ENCODE measurements around the gene HOXA1.

Gene HOXA1

DNA sequence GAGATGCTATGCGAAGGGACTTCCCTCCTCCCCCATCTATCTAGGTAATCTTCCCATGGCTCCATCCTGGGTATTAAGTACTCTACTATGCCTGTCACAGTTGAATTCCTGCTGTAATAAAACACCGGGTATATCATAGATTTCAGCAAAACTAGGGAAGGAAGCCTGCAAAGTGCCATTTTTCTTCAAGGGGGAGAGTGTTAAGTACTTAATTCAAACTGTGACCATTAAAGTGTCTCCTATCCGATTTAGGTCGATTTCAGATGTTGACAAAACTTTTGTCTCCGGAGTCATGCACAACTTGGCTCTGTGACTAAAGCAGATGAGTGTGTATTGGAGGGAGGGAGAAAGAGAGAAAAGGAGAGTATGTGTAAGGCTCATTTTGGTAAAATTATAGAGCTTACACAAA lies 30.2 kb upstream of the HOXA1 start:
- no peak overlapping the region for H3K4me3 Mint-ChIP-seq
- no peak for DNase-seq (ENCODE audit: low spot score in 2 of 2)
- ATAC-seq (ENCODE audit: low read depth): no peak
- no peaks in the 10 kb centered on the region for H3K4me1 Mint-ChIP-seq
- H3K27ac Mint-ChIP-seq: no peak overlapping the region
- peaks cover 15% of the 10 kb centered on the region for H3K27me3 Mint-ChIP-seq
- peaks cover 2% of the 10 kb centered on the region for H3K9me3 Mint-ChIP-seq
- peaks cover 2% of the 10 kb centered on the region for H3K36me3 Mint-ChIP-seq

DNA sequence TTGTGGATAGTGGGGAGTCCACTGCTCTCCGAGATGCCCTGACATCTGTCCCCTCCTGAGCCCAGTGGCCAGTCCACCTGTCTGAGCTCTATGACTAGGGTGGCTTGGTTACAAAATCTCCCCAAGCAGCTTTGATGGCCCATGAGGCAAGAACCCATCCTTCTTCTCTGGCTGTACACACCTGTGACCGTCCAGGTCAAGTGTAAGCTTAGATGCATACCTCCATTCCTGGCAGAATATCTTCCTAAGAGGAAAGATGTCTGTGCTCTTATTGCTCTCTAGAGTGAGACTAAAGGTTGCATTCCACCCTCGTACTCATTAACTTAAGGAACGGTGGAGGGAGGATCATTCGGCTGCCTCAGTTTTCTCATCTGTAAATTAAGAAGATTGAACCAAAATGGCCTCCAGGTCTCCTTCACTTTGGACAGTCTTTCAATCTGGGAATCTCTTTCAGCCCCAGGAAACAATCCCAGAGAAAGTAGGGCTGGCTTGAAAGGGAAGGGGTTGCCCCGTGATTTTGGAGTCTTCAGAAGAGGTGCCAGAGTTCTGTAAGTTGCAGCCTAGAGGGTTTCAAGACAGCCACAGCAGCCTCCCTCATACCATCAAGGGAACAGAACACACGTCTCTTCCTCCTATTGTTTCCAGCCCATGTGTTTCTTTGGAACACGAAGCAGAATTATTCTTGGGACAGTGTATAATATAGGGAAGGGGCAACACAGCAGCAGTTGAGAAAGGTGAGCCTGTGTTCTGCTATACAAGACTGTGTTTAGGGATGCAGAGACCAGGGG lies 29.3 kb upstream of the HOXA1 start:
- Mint-ChIP-seq H3K27ac (no peak overlapping the region), H3K36me3 (peaks cover 2% of the 10 kb centered on the region), H3K4me3 (no peak overlapping the region), H3K27me3 (peaks cover 15% of the 10 kb centered on the region), H3K4me1 (no peaks in the 10 kb centered on the region), H3K9me3 (peaks cover 2% of the 10 kb centered on the region)
- DNase-seq (ENCODE audit: low spot score in 2 of 2): no peak
- ATAC-seq (ENCODE audit: low read depth): no peak

DNA sequence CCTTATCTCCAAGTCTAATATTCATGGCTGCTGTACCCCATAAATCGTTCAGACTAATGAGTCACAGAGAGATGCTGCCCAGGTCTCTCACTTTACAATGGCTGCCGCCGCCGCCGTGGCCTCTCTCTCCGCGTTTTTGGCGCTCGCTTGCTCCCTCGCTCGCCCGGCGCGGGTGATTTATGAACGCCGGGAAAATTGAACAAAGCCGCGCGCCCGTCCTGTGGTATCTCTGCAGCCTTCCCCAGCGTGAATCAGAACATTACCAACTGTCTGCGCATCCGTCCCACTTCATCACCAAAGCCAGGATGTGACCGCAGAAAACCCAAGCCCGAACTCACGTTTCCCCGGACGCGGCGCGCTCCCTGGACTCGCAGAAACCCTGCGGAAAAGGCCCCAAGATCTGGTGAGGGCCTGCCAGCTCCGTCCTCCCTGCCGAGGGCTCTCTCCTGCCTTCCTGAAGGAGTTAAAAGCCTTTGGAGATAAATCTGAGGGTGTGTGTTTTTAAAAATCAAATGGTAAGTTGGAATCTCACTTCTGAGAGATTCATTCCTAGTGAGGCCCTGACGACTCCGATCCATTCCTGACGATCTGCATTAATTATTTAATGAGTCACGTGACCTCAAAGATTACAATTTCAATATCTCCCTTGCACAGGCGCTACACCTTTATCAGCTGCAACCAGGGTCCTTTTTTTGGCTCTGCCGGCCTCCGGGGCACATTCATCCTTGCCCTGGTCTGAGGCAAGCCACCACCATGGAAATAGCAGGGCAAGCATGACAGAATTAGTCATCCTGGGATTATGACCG lies 28.5 kb upstream of the HOXA1 start:
- H3K27me3 Mint-ChIP-seq: peaks cover 13% of the 10 kb centered on the region
- peaks cover 2% of the 10 kb centered on the region for H3K9me3 Mint-ChIP-seq
- no peak for ATAC-seq (ENCODE audit: low read depth)
- no peaks in the 10 kb centered on the region for H3K4me1 Mint-ChIP-seq
- H3K27ac Mint-ChIP-seq: no peak overlapping the region
- H3K36me3 Mint-ChIP-seq: peaks cover 2% of the 10 kb centered on the region
- H3K4me3 Mint-ChIP-seq: no peak overlapping the region
- DNase-seq (ENCODE audit: low spot score in 2 of 2): no peak

DNA sequence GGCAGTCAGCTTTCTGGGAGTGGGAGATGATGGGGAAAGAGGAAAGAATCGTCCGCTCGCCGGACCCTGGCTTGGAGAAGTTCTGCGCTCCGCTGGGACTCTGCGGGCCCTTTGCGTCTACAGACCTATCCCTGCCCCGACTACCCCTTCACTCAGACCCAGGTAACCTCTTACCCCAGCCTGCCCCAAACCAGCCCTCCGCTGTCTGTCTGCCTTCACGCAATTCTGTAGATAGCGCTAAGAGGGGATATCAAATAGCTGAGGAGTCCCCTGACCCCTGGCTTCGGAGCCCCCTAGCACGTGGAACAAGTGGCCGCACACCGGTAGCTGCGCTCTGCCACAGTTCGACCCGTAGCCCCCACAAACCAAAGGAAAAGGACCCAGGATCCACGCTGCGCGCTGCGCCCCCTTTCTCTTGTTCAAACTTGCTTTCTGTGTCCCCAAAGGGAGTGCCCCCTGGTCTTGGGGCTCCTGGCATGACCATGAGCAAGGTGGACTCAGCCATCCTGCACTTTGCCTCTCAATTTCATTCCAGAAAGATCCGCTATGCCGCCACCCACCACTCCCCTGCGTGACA lies 27.8 kb upstream of the HOXA1 start:
- Mint-ChIP-seq H3K4me1 (no peaks in the 10 kb centered on the region), H3K27me3 (peaks cover 10% of the 10 kb centered on the region), H3K27ac (no peak overlapping the region), H3K9me3 (no peaks in the 10 kb centered on the region), H3K4me3 (no peak overlapping the region), H3K36me3 (no peaks in the 10 kb centered on the region)
- no peak for ATAC-seq (ENCODE audit: low read depth)
- no peak for DNase-seq (ENCODE audit: low spot score in 2 of 2)

DNA sequence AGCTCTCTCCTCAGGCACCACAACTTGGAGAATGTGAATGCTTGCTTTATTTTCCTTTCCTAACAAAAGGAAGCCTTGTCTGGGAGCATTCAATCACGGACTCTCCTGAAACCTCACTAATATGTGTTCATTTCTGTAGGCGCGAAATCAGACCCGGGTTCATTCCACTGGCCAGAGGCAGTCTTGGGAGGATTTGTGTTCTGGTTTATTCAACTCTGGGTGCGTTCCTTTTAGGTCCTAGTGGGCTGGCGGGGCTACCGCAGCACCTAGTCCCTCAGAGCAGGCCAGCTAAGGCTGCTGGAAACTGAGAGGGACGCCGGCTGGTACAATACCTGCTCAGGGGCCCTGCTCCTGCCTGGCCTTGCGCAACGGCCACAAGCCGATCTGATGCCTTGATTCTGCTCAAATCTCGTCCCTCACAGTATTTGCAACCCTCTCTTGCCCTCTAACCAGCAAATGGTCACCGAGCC lies 27.2 kb upstream of the HOXA1 start:
- no peaks in the 10 kb centered on the region for H3K36me3 Mint-ChIP-seq
- no peaks in the 10 kb centered on the region for H3K9me3 Mint-ChIP-seq
- H3K4me3 Mint-ChIP-seq: no peak overlapping the region
- DNase-seq (ENCODE audit: low spot score in 2 of 2) (no peak), ATAC-seq (ENCODE audit: low read depth) (no peak)
- H3K4me1 Mint-ChIP-seq: no peaks in the 10 kb centered on the region
- no peak overlapping the region for H3K27ac Mint-ChIP-seq
- peaks cover 8% of the 10 kb centered on the region for H3K27me3 Mint-ChIP-seq

DNA sequence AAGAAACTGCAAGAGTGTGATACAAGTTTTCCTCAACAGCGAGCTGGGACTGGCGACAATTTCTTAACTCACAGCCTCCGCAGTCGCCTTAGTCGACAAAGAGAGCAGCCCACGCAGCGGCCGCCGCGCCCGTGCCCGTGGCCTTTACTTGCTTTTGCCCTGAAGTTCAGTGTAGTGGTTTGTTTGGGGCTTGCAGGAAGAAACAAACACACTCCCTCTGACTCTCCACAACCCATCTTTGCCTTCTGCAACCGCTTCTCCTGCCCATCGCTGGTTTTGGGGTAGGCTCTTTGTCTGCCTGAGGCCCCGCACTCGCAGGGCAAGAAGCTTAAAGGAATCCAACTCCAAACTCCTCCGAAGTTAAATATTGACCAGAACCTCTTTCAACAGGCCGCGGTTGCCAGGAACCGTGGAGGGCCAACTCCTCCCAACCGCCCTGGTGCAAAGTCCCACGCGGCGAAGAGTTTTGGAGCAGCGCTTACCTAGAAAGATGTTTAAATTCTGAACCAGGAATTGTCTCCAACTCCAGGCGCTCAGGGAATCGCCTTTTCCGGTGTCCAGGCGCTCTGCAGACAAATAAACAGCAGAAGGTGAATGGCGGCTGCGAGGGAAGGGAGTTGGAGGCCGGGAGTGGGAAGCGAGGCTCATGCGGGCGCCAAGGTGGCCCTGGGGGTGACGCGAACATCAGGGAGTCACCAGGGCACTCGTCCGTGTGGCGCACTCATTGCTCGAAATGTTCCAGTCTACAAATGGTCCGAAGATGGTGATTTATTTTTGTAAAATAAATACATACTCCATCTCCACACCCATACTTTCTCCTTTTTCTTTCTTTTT lies 26.5 kb upstream of the HOXA1 start:
- H3K27me3 Mint-ChIP-seq: peaks cover 8% of the 10 kb centered on the region
- H3K36me3 Mint-ChIP-seq: no peaks in the 10 kb centered on the region
- DNase-seq (ENCODE audit: low spot score in 2 of 2): no peak
- no peaks in the 10 kb centered on the region for H3K9me3 Mint-ChIP-seq
- no peak for ATAC-seq (ENCODE audit: low read depth)
- H3K27ac Mint-ChIP-seq: no peak overlapping the region
- no peaks in the 10 kb centered on the region for H3K4me1 Mint-ChIP-seq
- H3K4me3 Mint-ChIP-seq: no peak overlapping the region

DNA sequence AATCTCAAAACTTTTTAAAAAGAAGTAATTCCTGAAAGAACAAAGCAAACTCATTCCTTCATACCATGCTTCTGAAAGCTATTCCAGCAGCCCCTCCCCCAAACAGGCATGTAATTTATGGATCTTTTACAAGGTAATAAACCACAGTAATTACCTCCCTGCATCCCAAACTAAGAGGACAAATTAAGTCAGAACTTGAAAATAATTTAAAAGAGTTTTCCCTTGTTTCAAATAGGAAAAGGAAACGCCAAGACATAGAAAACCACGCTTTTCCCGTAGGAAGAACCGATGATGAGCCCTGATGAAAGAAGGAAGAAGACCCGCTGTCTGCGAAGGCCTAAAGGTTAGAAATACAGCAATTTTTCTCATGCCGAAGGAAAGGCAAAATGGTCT lies 25.9 kb upstream of the HOXA1 start:
- Mint-ChIP-seq H3K4me1 (no peaks in the 10 kb centered on the region), H3K27me3 (peaks cover 8% of the 10 kb centered on the region), H3K27ac (no peak overlapping the region), H3K4me3 (no peak overlapping the region), H3K36me3 (no peaks in the 10 kb centered on the region), H3K9me3 (no peaks in the 10 kb centered on the region)
- DNase-seq (ENCODE audit: low spot score in 2 of 2) (no peak), ATAC-seq (ENCODE audit: low read depth) (no peak)

DNA sequence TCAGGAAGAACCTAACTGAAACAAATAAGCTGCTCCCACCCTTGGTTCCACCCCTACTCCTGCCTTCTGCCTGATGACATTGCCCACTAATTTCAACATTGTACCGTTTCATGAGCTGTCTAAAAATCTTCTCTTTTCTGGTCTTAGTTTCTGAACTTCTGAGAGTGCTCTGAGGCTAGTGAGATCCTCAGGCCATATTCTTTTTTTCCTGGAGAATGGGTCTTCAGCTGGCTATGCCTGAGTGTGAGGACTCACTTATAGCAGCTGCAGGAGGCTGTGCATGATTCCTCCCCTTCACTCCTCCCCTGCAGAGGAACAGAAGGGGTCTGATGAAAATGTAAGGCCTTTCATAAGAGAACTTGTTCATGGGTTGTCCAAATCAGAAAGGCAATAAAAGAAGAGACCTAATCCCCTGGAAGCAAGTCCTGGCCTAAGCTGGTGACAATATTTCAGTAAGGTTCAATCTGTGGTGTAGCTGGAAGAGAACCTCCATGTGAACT lies 23.7 kb upstream of the HOXA1 start:
- H3K9me3 Mint-ChIP-seq: no peaks in the 10 kb centered on the region
- no peak for DNase-seq (ENCODE audit: low spot score in 2 of 2)
- H3K4me1 Mint-ChIP-seq: no peaks in the 10 kb centered on the region
- no peak overlapping the region for H3K4me3 Mint-ChIP-seq
- no peaks in the 10 kb centered on the region for H3K36me3 Mint-ChIP-seq
- H3K27ac Mint-ChIP-seq: no peak overlapping the region
- H3K27me3 Mint-ChIP-seq: peaks cover 4% of the 10 kb centered on the region
- ATAC-seq (ENCODE audit: low read depth): no peak

DNA sequence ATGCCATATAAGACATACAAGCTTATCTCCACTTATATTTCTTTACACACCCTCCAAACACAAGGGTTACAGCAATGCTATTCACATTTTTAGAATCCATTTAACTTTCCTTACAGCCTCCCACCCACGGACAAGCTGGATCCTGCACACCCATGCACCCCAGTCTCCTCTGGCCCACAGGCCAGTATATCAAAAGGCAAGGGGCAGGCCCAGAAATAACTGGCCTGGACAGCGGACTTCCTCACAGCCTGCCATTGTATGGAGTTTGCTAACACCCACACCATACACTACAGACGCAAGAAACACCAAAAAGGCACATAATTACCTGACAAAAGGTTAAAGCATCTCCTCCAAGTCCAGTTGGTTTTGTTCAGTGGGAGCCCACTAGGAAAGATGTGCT lies 22.8 kb upstream of the HOXA1 start:
- no peaks in the 10 kb centered on the region for H3K27me3 Mint-ChIP-seq
- H3K4me1 Mint-ChIP-seq: no peaks in the 10 kb centered on the region
- no peaks in the 10 kb centered on the region for H3K36me3 Mint-ChIP-seq
- no peaks in the 10 kb centered on the region for H3K9me3 Mint-ChIP-seq
- DNase-seq (ENCODE audit: low spot score in 2 of 2): no peak
- ATAC-seq (ENCODE audit: low read depth): no peak
- H3K4me3 Mint-ChIP-seq: no peak overlapping the region
- H3K27ac Mint-ChIP-seq: no peak overlapping the region

DNA sequence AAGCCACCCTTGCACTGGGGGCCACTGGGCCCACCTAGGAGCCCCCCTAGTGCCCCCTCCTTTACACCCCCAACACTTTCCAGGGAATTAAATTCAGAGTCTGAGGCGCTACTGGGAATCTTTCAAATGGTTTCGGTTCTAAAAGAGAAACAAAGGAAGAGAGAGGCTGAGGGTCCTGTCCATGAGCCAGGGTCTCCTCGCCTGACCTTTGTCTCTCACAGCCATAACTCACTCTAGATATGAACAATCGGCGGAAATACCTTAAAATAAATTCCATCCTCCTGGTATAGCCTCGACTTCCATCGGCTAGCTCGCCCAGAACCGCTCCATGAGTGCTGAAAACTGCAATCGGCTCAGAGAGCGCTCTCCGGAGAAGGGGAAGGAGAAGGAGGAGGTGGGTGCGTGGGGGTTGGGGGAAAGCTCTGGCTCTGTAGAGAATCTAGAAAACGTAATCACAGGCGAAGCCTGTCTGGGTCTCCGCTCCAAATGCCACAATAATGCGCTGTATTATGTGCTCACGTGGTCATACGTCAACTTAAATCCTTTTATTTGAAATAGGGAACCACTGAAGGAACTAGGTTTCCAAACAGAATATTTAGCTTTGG lies 22.2 kb upstream of the HOXA1 start:
- H3K4me1 Mint-ChIP-seq: no peaks in the 10 kb centered on the region
- H3K27ac Mint-ChIP-seq: no peak overlapping the region
- H3K4me3 Mint-ChIP-seq: no peak overlapping the region
- H3K27me3 Mint-ChIP-seq: peaks cover 2% of the 10 kb centered on the region
- ATAC-seq (ENCODE audit: low read depth): no peak
- H3K36me3 Mint-ChIP-seq: no peaks in the 10 kb centered on the region
- DNase-seq (ENCODE audit: low spot score in 2 of 2): no peak
- no peaks in the 10 kb centered on the region for H3K9me3 Mint-ChIP-seq

DNA sequence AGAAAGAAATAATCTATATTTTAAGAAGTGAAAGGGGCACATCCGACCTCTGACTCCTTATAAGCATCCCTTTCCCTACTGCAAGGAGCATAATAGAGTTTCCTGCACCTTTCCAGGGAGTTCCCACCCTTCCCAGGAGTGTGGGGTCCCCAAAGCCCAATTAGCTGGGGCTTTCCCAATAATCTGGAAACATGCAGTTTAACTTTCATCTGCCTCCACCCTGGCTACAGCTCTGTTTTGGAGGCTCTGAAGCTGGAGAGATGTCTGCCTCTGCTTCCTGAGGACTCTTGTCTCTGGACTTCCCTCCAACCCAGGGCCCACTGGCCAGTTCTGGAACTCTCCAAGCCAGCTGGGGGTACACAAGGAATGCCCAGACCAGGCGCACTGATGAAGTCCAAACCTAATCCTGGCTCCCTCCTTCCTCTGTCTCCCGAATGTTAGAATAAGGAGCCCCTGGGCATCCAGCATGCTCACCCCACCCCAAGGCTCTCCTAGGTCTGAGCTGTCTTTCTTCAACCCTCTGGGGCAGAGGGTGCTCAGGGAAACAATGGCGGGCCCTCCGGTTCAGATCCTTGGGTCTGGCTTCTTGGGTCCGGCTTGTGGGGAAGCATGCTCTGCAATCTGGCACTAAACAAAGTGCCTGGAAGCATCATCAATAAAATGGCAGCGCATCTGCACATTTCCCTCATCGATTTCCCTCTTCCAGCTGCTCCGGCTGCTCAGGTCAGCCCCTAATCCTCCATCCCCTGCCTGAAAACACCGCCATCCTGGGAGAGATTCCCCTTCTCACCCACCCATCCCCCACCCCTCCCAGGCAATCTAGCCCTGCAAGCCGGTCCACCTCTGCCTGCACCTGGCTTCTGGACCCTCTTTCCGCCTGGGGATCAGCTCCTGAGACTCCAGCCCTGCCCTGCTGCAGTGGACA lies 21.4 kb upstream of the HOXA1 start:
- ATAC-seq (ENCODE audit: low read depth): no peak
- H3K27me3 Mint-ChIP-seq: peaks cover 2% of the 10 kb centered on the region
- DNase-seq (ENCODE audit: low spot score in 2 of 2): no peak
- H3K36me3 Mint-ChIP-seq: no peaks in the 10 kb centered on the region
- H3K27ac Mint-ChIP-seq: no peak overlapping the region
- H3K9me3 Mint-ChIP-seq: no peaks in the 10 kb centered on the region
- H3K4me1 Mint-ChIP-seq: no peaks in the 10 kb centered on the region
- H3K4me3 Mint-ChIP-seq: no peak overlapping the region

DNA sequence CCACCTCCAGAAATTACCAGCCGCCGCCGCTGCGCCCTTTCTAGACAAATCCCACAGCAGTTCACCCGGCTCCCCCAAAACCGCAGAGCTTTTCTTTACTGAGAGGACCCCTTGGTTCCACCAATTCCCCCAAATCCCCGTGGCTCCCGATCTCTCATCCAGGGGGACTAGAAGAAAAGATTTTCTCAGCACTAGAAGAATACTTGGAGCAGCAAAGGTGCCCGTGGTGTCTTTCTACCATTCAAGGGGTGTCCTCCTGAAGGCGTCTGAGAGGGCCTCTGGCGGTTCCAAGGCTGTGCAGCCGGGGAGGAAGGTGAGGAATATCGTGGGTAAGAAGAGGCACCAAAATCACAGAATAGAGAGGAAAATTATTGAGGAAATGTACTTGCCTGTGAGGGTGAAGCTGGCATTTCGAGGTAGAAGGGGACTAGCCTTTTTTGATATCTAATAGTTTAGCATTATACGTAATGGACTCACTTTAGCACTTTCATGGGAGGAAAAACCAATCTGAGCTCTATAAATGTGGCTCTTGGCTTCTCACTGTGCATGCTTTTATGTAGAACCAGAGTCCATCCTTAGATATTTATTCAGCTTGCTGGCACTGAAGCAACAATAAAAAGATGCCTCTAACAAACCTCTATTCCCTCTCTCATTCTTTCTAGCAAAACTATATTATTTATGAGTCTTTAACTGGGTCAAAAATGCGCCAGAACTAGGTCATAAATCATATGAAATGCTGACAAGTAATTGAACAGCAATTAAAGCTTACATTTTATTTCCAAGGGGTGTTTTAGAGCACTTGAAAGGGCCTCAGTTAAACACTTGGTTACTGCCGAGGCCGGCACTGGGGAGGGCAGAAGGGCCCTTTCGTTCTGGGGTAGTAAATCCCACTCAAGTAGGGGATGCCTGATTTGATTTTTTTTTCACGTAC lies 20.5 kb upstream of the HOXA1 start:
- DNase-seq (ENCODE audit: low spot score in 2 of 2): no peak
- Mint-ChIP-seq H3K9me3 (no peaks in the 10 kb centered on the region), H3K4me3 (no peak overlapping the region), H3K4me1 (no peaks in the 10 kb centered on the region), H3K36me3 (no peaks in the 10 kb centered on the region), H3K27ac (no peak overlapping the region), H3K27me3 (peaks cover 2% of the 10 kb centered on the region)
- ATAC-seq (ENCODE audit: low read depth): no peak

Measured in memory B cell (primary cell).